A549 treated with DMSO at 1 μM for 4 hours (cell line): ENCODE results near the gene PIMREG. TPM values are rescaled to one million over a fixed set of nuclear protein-coding genes. Genes with fewer than 3 reads are reported as not detected.

Experiments
- total RNA-seq: library from RNA; stranded (reverse); fragments of 200-300 nt; extraction: Qiagen RNA extraction; gene quantifications from 5 replicates; pipeline ENCODE4 v1.2.3, GENCODE V29; 2022; ENCODE audit warnings: low read depth

PIMREG gene, protein sequence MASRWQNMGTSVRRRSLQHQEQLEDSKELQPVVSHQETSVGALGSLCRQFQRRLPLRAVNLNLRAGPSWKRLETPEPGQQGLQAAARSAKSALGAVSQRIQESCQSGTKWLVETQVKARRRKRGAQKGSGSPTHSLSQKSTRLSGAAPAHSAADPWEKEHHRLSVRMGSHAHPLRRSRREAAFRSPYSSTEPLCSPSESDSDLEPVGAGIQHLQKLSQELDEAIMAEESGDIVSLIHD
- total RNA-seq = 44.2 to 51.9 TPM (median 45.7 TPM) in 5 replicates

DNA sequence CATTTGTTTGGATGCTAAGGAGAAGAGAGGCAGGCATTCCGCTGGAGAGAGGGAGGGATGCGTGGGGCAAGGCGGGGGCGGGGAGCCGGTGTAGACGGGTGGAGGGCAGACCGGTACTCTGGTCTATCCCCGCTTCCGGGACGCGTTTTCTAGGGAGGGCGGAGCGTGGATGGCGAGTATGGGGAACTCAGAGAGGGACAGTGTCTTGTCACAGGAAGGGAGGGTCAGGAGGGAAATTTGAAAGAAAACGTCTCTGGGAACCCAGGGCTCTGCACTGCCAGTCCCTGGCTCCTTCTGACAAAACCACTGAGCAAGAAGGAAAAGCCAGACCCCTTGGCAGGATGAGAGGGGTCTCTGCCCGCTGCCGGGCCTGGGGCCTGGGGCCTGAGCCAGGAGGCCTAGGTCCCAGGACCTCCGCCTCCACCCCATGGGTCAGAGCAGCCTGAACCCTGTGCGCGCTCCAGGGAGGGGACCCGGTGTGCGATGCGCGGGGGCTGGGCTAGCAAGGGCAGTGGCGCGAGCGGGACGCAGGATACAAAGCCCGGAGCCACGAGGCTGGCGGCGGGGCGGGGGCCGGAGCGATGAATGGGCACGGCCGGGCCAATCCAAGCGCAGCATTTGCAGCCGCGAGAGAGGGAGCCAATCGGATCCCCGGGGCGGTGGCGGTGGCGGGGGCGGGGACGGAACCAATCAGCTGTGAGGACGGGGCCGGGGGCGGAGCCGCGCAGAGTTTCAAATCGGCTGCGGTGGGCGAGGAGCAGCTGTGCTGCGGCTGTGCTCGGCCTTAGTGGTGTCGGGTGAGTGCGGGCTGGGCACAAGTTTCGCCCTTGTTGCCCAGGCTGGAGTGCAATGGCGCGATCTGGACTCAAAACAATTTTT lies at the start of gene PIMREG:
TSS of gene PIMREG (plus strand) at position 764 of the 879 bp plus-strand sequence. CDS start 656 bp downstream, outside the sequence.

DNA sequence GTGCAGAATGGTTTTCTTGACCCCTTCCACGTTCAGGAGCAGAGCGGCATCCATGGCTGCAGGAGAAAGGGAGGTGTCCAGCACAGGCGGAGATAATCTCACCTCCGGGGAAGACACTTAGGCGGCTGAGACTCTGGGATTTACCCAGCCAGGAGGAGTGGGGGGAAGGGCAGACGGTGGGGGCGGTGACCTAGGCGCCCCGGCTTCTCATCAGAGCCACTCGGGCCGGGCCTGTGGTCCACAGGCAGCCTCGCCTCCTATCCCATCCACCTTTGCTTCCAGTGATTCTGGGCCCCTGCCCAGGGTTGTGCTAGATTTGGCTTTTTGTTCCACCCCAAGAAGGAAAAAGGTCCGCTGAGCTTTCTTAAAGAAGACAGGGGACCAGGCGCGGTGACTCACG lies 9.2 kb upstream of the PIMREG start, which contains the start of gene AIPL1:
TSS of gene AIPL1 (minus strand) at position 71 of the 400 bp plus-strand sequence. CDS start at position 54, 17 bp downstream.

Other genes starting within 250 kb of the PIMREG start
- not detected in 5 replicates for gene AIPL1, start 9.3 kb upstream of the PIMREG start, total RNA-seq
- gene PITPNM3, start 112.1 kb downstream of the PIMREG start, total RNA-seq = 1.6 to 2.9 TPM (median 2.2 TPM) in 5 replicates
- gene KIAA0753, start 196.3 kb downstream of the PIMREG start, total RNA-seq = 16.5 to 22.1 TPM (median 19.6 TPM) in 5 replicates
- gene TXNDC17, start 196.6 kb downstream of the PIMREG start, total RNA-seq = 379 to 465 TPM (median 412 TPM) in 5 replicates
- 23.0 to 35.7 TPM (median 34.1 TPM) in 5 replicates for gene MED31, start 207.2 kb downstream of the PIMREG start, total RNA-seq
- gene C17orf100, start 207.3 kb downstream of the PIMREG start, total RNA-seq = 2.2 to 3.0 TPM (median 2.8 TPM) in 5 replicates